Spleen (tissue), 11 donors: ENCODE data around the gene DOCK1. TPM values are rescaled to one million over a fixed set of nuclear protein-coding genes. Genes with fewer than 3 reads are reported as not detected.

Experiments
- DNase-seq: peaks from one replicate; pipeline ENCODE4 v3.0.0-alpha.2; 2020
- H3K27ac ChIP-seq, 8 donors: fragments of 200-600 bp; sonication (generic) in 7 of 8; 1 replicate in 4 of 8; 2 replicates in 4 of 8; pipeline versions ENCODE4 v1.5.0 to v1.8.0; 2016 to 2021; ENCODE audit warnings: inconsistent platforms in 4 of 8, mild to moderate bottlenecking in 4 of 8, moderate library complexity in 1 of 8
- H3K27me3 ChIP-seq, 7 donors: fragments of 200-600 bp; sonication (generic) in 6 of 7; replicated peaks in 1 of 7; 1 replicate in 4 of 7; 2 replicates in 3 of 7; pipeline versions ENCODE4 v1.5.0 to v1.8.0; 2016 to 2021; ENCODE audit warnings: inconsistent platforms in 3 of 7, mild to moderate bottlenecking in 1 of 7
- H3K36me3 ChIP-seq, 6 donors: fragments of 200-600 bp; sonication (generic) in 5 of 6; 1 replicate in 4 of 6; 2 replicates in 2 of 6; pipeline versions ENCODE4 v1.5.0 to v1.8.0; 2016 to 2021; ENCODE audit warnings: inconsistent platforms in 2 of 6
- H3K4me1 ChIP-seq, 6 donors: fragments of 200-600 bp; sonication (generic) in 5 of 6; 1 replicate in 3 of 6; 2 replicates in 3 of 6; pipeline versions ENCODE4 v1.5.0 to v1.8.0; 2016 to 2021; ENCODE audit warnings: inconsistent platforms in 3 of 6
- H3K4me3 ChIP-seq, 8 donors: fragments of 200-600 bp; sonication (generic) in 7 of 8; 1 replicate in 4 of 8; 2 replicates in 4 of 8; pipeline versions ENCODE4 v1.5.0 to v1.8.0; 2016 to 2021; ENCODE audit warnings: inconsistent platforms in 4 of 8, mild to moderate bottlenecking in 4 of 8, moderate library complexity in 2 of 8
- H3K9me3 ChIP-seq, 8 donors: fragments of 200-600 bp; sonication (generic) in 7 of 8; 1 replicate in 4 of 8; 2 replicates in 4 of 8; pipeline versions ENCODE4 v1.5.0 to v1.8.0; 2016 to 2021; ENCODE audit warnings: inconsistent platforms in 4 of 8
- POLR2A ChIP-seq, 3 donors: fragments of 450-650 bp; IDR thresholded peaks; one replicate each; pipeline ENCODE4 v1.5.1; 2017; ENCODE audit warnings: antibody characterized with exemption in 3 of 3, mild to moderate bottlenecking in 1 of 3
- POLR2AphosphoS5 ChIP-seq, 3 donors: sonication (generic); formaldehyde crosslinking; IDR thresholded peaks; one replicate each; pipeline ENCODE4 v1.5.1; 2017; ENCODE audit warnings: antibody characterized with exemption in 3 of 3
- WGBS, 5 donors: extraction: QIAGEN DNeasy Blood & Tissue Kit in 3 of 5; methylation state at CpG; one replicate each; pipeline versions ENCODE4 v1.1.5 to v1.1.7; 2013 to 2018; 5-methylcytosine and 5-hydroxymethylcytosine counted together
- intact Hi-C: fragments of 100-400 bp; cut with DNase I; formaldehyde crosslinking; loops from one replicate; pipeline ENCODE4 v1.15.0; 2023; ENCODE audit warnings: low total_unique reads
- polyA plus RNA-seq, 3 donors: library from polyadenylated mRNA; stranded (reverse); fragments of 200-250 nt; gene quantifications; one replicate each; pipeline ENCODE4 v1.2.1, GENCODE V29; 2013
- total RNA-seq, 7 donors: library from RNA; depleted of rRNA in 3 of 7; stranded (reverse); fragments of >200 nt in 3 of 7; fragmentation: NEBNext Ultra II Directional in 4 of 7; extraction: Animal tissue kit (Norgen Biotek cat#: 25700) in 4 of 7; gene quantifications; one replicate each; pipeline versions ENCODE4 v1.1.0 to v1.2.1, GENCODE V29; 2016 to 2021
- TF ChIP-seq, protein P1 (sequence below), 11 experiments: fragments of 200-600 bp in 7 of 11; fragments of 450-650 bp in 4 of 11; sonication (generic) in 4 of 11; IDR thresholded peaks in 8 of 11; conservative IDR thresholded peaks in 3 of 11; 1 replicate in 7 of 11; 2 replicates in 4 of 11; pipeline versions ENCODE4 v1.4.0 to v1.8.0; 2016 to 2021; ENCODE audit warnings: antibody characterized with exemption in 11 of 11, inconsistent platforms in 4 of 11, mild to moderate bottlenecking in 1 of 11
- donor health status: healthy with polysubstance abuse.
- donor health status: DM: no; HTN: no; CAD: no; lungs with moderate emphysema.
- donor health status: DM: no; HTN: no; CAD: no.
- donor health status: Bipolar disorder and iron deficiency.
- donor health status: healthy.
- donor health status: DM: no; HTN: no; CAD: no.
- donor health status: DM: yes; HTN: yes; CAD: no.

The DOCK1 gene
- total and polyA plus RNA-seq, 10 donors, result 2.2 to 40.5 (median 25.1) TPM

DNA sequence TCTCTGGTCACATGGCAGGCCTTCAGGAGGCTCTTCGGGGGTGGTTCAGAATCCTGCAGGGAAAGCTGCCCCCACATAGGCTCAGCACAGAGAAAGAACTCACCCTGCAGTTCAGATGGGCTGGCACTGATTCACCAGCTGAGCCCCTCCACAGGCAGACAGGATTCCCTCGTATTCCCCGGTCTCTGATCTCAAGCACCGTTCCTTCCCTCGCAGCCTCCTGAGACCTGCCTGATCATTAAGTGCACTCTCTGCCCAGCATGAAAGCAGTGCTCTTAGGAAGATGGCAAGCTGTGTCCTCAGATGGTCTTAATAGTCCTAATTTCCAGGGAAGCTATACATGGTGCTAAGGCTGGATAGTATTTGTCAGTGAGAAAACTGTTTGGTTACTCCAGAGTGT is 565.7 kb downstream of the DOCK1 start:
- no peak for DNase-seq

DNA sequence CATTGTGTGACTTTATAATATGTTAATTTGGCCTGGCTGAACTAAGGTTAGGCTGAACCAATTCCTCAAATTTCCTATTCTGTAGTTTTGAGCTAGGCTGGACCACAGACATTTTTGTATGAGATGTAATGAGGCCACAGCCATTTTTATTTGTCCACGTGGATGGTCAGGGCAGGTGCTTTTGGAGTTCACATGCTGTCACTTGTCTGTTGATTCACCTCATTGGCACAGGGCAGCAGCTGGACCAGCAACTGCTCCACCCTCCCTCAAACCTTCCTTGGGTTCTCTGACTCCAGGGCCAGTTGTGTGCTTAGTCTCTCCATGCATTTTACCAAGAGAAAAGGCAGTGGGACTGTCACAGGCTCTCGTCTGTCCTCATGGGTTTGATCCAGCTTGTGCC is 567.7 kb downstream of the DOCK1 start:
- WGBS, 5 donors, result 56 to 91% (median 75%) methylated on average over 2 of the region's 2 CpGs
- Histone ChIP-seq H3K27ac (no peak overlapping the region), H3K9me3 (peaks cover 0 to 3% (median 0%) of the 10 kb centered on the region in 8 donors), H3K4me3 (no peak overlapping the region), H3K27me3 (no peaks in the 10 kb centered on the region), H3K4me1 (no peaks in the 10 kb centered on the region), H3K36me3 (no peaks in the 10 kb centered on the region)
- DNase-seq, result no peak
- TF ChIP-seq, protein P1, sequence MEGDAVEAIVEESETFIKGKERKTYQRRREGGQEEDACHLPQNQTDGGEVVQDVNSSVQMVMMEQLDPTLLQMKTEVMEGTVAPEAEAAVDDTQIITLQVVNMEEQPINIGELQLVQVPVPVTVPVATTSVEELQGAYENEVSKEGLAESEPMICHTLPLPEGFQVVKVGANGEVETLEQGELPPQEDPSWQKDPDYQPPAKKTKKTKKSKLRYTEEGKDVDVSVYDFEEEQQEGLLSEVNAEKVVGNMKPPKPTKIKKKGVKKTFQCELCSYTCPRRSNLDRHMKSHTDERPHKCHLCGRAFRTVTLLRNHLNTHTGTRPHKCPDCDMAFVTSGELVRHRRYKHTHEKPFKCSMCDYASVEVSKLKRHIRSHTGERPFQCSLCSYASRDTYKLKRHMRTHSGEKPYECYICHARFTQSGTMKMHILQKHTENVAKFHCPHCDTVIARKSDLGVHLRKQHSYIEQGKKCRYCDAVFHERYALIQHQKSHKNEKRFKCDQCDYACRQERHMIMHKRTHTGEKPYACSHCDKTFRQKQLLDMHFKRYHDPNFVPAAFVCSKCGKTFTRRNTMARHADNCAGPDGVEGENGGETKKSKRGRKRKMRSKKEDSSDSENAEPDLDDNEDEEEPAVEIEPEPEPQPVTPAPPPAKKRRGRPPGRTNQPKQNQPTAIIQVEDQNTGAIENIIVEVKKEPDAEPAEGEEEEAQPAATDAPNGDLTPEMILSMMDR (IDR thresholded peaks at IDR 0.05 in 8 of 11, conservative IDR thresholded peaks at IDR 0.05 in 3 of 11), result no peak
- TF ChIP-seq POLR2AphosphoS5 (IDR thresholded peaks at IDR 0.05), result no peak
- no peak for TF ChIP-seq POLR2A (IDR thresholded peaks at IDR 0.05)
- intact Hi-C loops, result no loop called here

More for the DNA sequence above, 565.7 kb downstream of the DOCK1 start:
- H3K27ac ChIP-seq, result no peak overlapping the region
- H3K4me1 ChIP-seq, result no peaks in the 10 kb centered on the region
- WGBS, 5 donors, result 81 to 89% (median 86%) methylated on average over 5 of the region's 5 CpGs
- H3K36me3 ChIP-seq, result no peaks in the 10 kb centered on the region
- TF ChIP-seq POLR2AphosphoS5 (IDR thresholded peaks at IDR 0.05) (no peak), POLR2A (IDR thresholded peaks at IDR 0.05) (no peak)
- TF ChIP-seq, protein P1 (IDR thresholded peaks at IDR 0.05 in 8 of 11, conservative IDR thresholded peaks at IDR 0.05 in 3 of 11), result no peak
- no peaks in the 10 kb centered on the region for H3K9me3 ChIP-seq
- no peak overlapping the region for H3K4me3 ChIP-seq
- no peaks in the 10 kb centered on the region for H3K27me3 ChIP-seq
- intact Hi-C loops, result no loop called here

DNA sequence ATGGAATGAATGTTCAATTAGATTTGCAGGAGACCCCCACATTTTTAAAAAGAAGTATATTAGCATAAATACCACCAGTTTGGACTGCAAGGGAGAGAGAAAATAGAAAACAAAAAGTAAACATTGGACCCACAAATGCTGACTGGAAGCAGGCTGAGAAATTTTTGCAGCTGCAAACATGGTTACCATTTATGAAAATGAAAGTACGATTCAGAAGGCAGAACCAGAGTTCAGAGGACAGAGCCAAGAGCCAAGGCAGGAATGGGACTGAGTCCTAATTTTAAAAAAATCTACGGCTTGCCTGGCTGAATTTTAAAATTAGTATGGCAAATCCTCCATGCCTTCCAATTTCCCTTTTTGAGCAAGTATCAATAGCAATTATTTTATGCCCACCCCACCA is 569.3 kb downstream of the DOCK1 start:
- no peak overlapping the region for H3K27ac ChIP-seq
- no peak for TF ChIP-seq POLR2A (IDR thresholded peaks at IDR 0.05)
- TF ChIP-seq, protein P1 (IDR thresholded peaks at IDR 0.05 in 8 of 11, conservative IDR thresholded peaks at IDR 0.05 in 3 of 11), result no peak
- TF ChIP-seq POLR2AphosphoS5 (IDR thresholded peaks at IDR 0.05), result no peak
- H3K36me3 ChIP-seq, result no peaks in the 10 kb centered on the region
- no peak overlapping the region for H3K4me3 ChIP-seq
- 40 to 74% (median 47%) methylated on average over 2 of the region's 2 CpGs for WGBS, 5 donors
- no peak for DNase-seq
- H3K9me3 ChIP-seq, result peaks cover 0 to 3% (median 0%) of the 10 kb centered on the region in 8 donors
- no peaks in the 10 kb centered on the region for H3K4me1 ChIP-seq
- H3K27me3 ChIP-seq, result no peaks in the 10 kb centered on the region
- intact Hi-C loops, result no loop called here

DNA sequence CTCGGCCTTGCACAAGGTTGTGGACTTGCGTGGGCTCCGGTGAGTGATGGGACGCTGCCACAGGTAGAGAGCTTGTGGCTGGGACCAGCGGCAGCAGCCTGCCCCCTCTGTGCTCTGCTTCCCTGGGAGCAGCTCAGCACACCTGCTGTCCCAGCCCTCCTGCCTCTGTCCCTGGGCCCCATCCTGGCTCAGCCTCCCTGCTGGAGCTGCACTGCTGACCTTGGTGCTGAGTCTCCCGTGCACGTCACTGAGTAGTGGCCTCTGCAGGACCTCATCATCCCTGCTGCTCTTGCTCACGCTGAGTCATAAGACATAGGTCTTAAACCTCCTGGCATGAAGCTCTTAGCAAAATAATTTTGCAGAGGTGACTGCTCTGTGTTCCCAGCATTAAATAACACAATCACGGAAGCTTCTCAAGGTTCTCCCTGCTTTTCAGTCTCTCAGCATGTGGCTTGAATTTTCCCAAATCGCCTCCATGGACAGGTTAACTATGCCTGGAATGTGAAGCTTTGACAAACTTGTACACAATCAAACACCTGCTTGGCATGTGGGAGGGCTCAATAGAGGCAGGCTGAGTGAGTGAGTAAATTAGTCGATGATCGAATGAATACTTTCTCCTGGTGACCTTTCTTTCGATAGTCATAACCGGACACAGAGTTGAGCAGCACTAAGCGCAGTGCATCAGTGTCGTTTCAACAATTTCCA is 580.1 kb downstream of the DOCK1 start:
- Histone ChIP-seq H3K4me1 (no peaks in the 10 kb centered on the region), H3K4me3 (no peak overlapping the region), H3K36me3 (no peaks in the 10 kb centered on the region), H3K27me3 (peaks cover 0 to 18% (median 0%) of the 10 kb centered on the region in 7 donors), H3K9me3 (no peaks in the 10 kb centered on the region), H3K27ac (no peak overlapping the region)
- DNase-seq, result no peak
- TF ChIP-seq POLR2A (IDR thresholded peaks at IDR 0.05), result no peak
- TF ChIP-seq, protein P1 (IDR thresholded peaks at IDR 0.05 in 8 of 11, conservative IDR thresholded peaks at IDR 0.05 in 3 of 11), result no peak
- intact Hi-C loops, result no loop called here
- 72 to 78% (median 74%) methylated on average over 16 of the region's 16 CpGs for WGBS, 5 donors
